HCT116 (cell line): Measurements from ENCODE around the gene SUCNR1. TPM values are rescaled to one million over a fixed set of nuclear protein-coding genes. Genes with fewer than 3 reads are reported as not detected.

ENCODE experiments used
- ATAC-seq: fragments of 200-7000 bp; cut with Tn5 transposase; 2 replicates; pipeline ENCODE4 v1.9.1; 2020; ENCODE audit warnings: mild to moderate bottlenecking, moderate library complexity
- BruUV-seq: library from RNA; stranded (reverse); fragments of 400-500 nt; replicated peaks from 2 replicates; lab custom pipeline; 2021; lab: Mats Ljungman, UMichigan
- CTCF ChIA-PET: fragments of 300-600 bp; sonication (Branson Sonifier 250); formaldehyde crosslinking; loops from one replicate; lab custom pipeline; 2021; ENCODE audit warnings: antibody characterized with exemption; lab: Charles Lee
- POLR2A ChIA-PET: fragments of 300-600, 350-600 bp; sonication (Branson Sonifier 250); formaldehyde crosslinking; loops from one replicate; lab custom pipeline; 2021; ENCODE audit warnings: antibody characterized with exemption; lab: Charles Lee
- RAD21 ChIA-PET, 2 experiments: fragments of 300-600 bp; sonication (Branson Sonifier 250); formaldehyde crosslinking; loops; one replicate each; lab custom pipeline; 2023; ENCODE audit warnings: low total read pairs in 2 of 2; ENCODE audit not compliant: uncharacterized antibody in 2 of 2, unreplicated experiment in 2 of 2, low non-redundant PET in 1 of 2; lab: Charles Lee
- DNase-seq: peaks from one replicate; pipeline ENCODE4 v3.0.0-alpha.2; 2010; ENCODE audit warnings: low read depth, low spot score
- H2AFZ ChIP-seq: fragments of 200-600 bp; shearing (Covaris generic), sonication (generic); 2 replicates; pipeline ENCODE4 v1.6.1; 2017; ENCODE audit warnings: low read depth, mixed run types, mixed read lengths, antibody characterized with exemption, low read length; ENCODE audit not compliant: poor library complexity, severe bottlenecking
- H3K27ac ChIP-seq: 2 replicates; pipeline ENCODE4 v1.5.1; 2012; ENCODE audit warnings: low read depth, low read length
- H3K27me3 ChIP-seq: fragments of 200-600 bp; sonication (generic); 2 replicates; pipeline ENCODE4 v1.6.1; 2016; ENCODE audit warnings: mixed run types, low read length, mixed read lengths; ENCODE audit not compliant: insufficient read depth
- H3K36me3 ChIP-seq, 2 experiments: fragments of 200-500 bp in 1 of 2; fragments of 200-600 bp in 1 of 2; sonication (Bioruptor generic) in 1 of 2; sonication (generic) in 1 of 2; 2 replicates each; pipeline versions ENCODE4 v1.5.1 to v1.6.1; 2014 to 2016; ENCODE audit warnings: low read length in 2 of 2, inconsistent platforms in 1 of 2, mixed read lengths in 1 of 2, mixed run types in 1 of 2; ENCODE audit not compliant: insufficient read depth in 2 of 2, control insufficient read depth in 1 of 2
- H3K4me1 ChIP-seq, 2 experiments: fragments of 200-600 bp in 1 of 2; sonication (generic) in 1 of 2; 2 replicates each; pipeline versions ENCODE4 v1.5.1 to v1.6.1; 2012 to 2017; ENCODE audit warnings: low read length in 2 of 2, inconsistent platforms in 1 of 2, mild to moderate bottlenecking in 1 of 2, mixed read lengths in 1 of 2, mixed run types in 1 of 2, moderate library complexity in 1 of 2; ENCODE audit not compliant: insufficient read depth in 2 of 2, control insufficient read depth in 1 of 2
- H3K4me2 ChIP-seq: fragments of 200-600 bp; sonication (generic); 2 replicates; pipeline ENCODE4 v1.6.1; 2017; ENCODE audit warnings: mixed run types, low read length, mixed read lengths
- H3K4me3 ChIP-seq, 2 experiments: fragments of 200-600 bp in 1 of 2; sonication (generic) in 1 of 2; replicated peaks in 1 of 2; 2 replicates each; pipeline ENCODE4 v1.5.1; 2011 to 2016; ENCODE audit warnings: low read length in 2 of 2, control low read depth in 1 of 2, low read depth in 1 of 2, mild to moderate bottlenecking in 1 of 2, mixed read lengths in 1 of 2, mixed run types in 1 of 2
- H3K79me2 ChIP-seq: fragments of 200-600 bp; sonication (generic); 2 replicates; pipeline ENCODE4 v1.6.1; 2017; ENCODE audit warnings: mild to moderate bottlenecking, mixed run types, low read length, moderate library complexity, mixed read lengths; ENCODE audit not compliant: insufficient read depth
- H3K9ac ChIP-seq: fragments of 200-600 bp; sonication (generic); 2 replicates; pipeline ENCODE4 v1.6.1; 2016; ENCODE audit warnings: low read length, mixed read lengths
- H3K9me2 ChIP-seq: fragments of 200-600 bp; sonication (generic), shearing (Covaris generic); 2 replicates; pipeline ENCODE4 v1.6.1; 2017; ENCODE audit warnings: mixed run types, mild to moderate bottlenecking, moderate library complexity; ENCODE audit not compliant: insufficient read depth
- H3K9me3 ChIP-seq, 2 experiments: fragments of 200-500 bp in 1 of 2; fragments of 200-600 bp in 1 of 2; sonication (Bioruptor generic) in 1 of 2; sonication (generic) in 1 of 2; 2 replicates each; pipeline ENCODE4 v1.6.1; 2014 to 2017; ENCODE audit warnings: low read length in 2 of 2, mixed read lengths in 2 of 2, inconsistent platforms in 1 of 2, low read depth in 1 of 2, mild to moderate bottlenecking in 1 of 2, mixed run types in 1 of 2, moderate library complexity in 1 of 2; ENCODE audit not compliant: control insufficient read depth in 1 of 2, insufficient read depth in 1 of 2
- H4K20me1 ChIP-seq: fragments of 200-600 bp; sonication (generic), shearing (Covaris generic); 2 replicates; pipeline ENCODE4 v1.6.1; 2017; ENCODE audit warnings: mixed run types, mild to moderate bottlenecking, moderate library complexity; ENCODE audit not compliant: insufficient read depth
- CBX3 ChIP-seq: IDR thresholded peaks from 2 replicates; pipeline ENCODE4 v1.6.1; 2012; ENCODE audit warnings: low read depth
- EZH2phosphoT487 ChIP-seq: fragments of 200-600 bp; IDR thresholded peaks from 2 replicates; pipeline ENCODE4 v1.6.1; 2018; ENCODE audit warnings: antibody characterized with exemption, borderline replicate concordance
- SIN3A ChIP-seq: IDR thresholded peaks from 2 replicates; pipeline ENCODE4 v1.6.1; 2012; ENCODE audit warnings: low read depth
- intact Hi-C: fragments of 100-400 bp; cut with micrococcal nuclease; formaldehyde crosslinking; loops from 2 replicates; pipeline ENCODE4 v1.10.0; 2022
- total RNA-seq: library from RNA; stranded (reverse); gene quantifications from one replicate; pipeline ENCODE4 v1.2.1, GENCODE V29; 2021; ENCODE audit not compliant: unreplicated experiment

SUCNR1 gene
- total RNA-seq, 1 experiment from 2014 or later: 0.17 TPM

- ATAC-seq: no peak
- POLR2A ChIA-PET: no interaction called here
- no TSS peak for BruUV-seq
- TF ChIP-seq CBX3: no peak
- no peak for TF ChIP-seq SIN3A
- RAD21 ChIA-PET: no interaction called here
- no peak for DNase-seq
- no peaks in the 10 kb centered on the region for H3K9me2 ChIP-seq
- no peaks in the 10 kb centered on the region for H3K79me2 ChIP-seq
- no peaks in the 10 kb centered on the region for H3K27me3 ChIP-seq
- H2AFZ ChIP-seq: no peak overlapping the region
- H3K36me3 ChIP-seq: no peaks in the 10 kb centered on the region
- no peaks in the 10 kb centered on the region for H4K20me1 ChIP-seq
- no peak overlapping the region for H3K9ac ChIP-seq
- intact Hi-C loops: no loop called here
- H3K4me3 ChIP-seq: no peak overlapping the region
- no peaks in the 10 kb centered on the region for H3K9me3 ChIP-seq
- no peak overlapping the region for H3K4me2 ChIP-seq
- CTCF ChIA-PET: no interaction called here
- peaks cover under 1 to 3% of the 10 kb centered on the region in 2 experiments; a peak in 3 of 4 replicates for H3K4me1 ChIP-seq
- H3K27ac ChIP-seq: no peak overlapping the region
Measured at GRCh38 chr3:151901644-151902285, 28.3 kb downstream of the SUCNR1 start.

GRCh38 chr3:151903501-151903991 lies 30.1 kb downstream of the SUCNR1 start:
- no peak overlapping the region for H3K27ac ChIP-seq
- DNase-seq: no peak

More at GRCh38 chr3:151903501-151903991, 30.1 kb downstream of the SUCNR1 start:
- no peak overlapping the region for H3K4me3 ChIP-seq
- H3K36me3 ChIP-seq: no peaks in the 10 kb centered on the region
- H3K79me2 ChIP-seq: no peaks in the 10 kb centered on the region
- no peak for TF ChIP-seq SIN3A
- no peak for TF ChIP-seq EZH2phosphoT487
- TF ChIP-seq CBX3: no peak
- no TSS peak for BruUV-seq
- ChIA-PET RAD21 (no interaction called here), CTCF (no interaction called here), POLR2A (no interaction called here)
- no peaks in the 10 kb centered on the region for H4K20me1 ChIP-seq
- intact Hi-C loops: no loop called here
- H3K4me2 ChIP-seq: no peak overlapping the region
- no peaks in the 10 kb centered on the region for H3K4me1 ChIP-seq
- H2AFZ ChIP-seq: no peak overlapping the region
- no peak overlapping the region for H3K9ac ChIP-seq
- ATAC-seq: no peak
- H3K9me2 ChIP-seq: no peaks in the 10 kb centered on the region
- no peaks in the 10 kb centered on the region for H3K27me3 ChIP-seq
- H3K9me3 ChIP-seq: no peaks in the 10 kb centered on the region
